ENCODE data around the gene TNPO3. TPM values are rescaled to one million over a fixed set of nuclear protein-coding genes. Genes with fewer than 3 reads are reported as not detected.

Gene TNPO3
- polyA plus RNA-seq, 1 donor from 2014 or later: 47.7 TPM

DNA sequence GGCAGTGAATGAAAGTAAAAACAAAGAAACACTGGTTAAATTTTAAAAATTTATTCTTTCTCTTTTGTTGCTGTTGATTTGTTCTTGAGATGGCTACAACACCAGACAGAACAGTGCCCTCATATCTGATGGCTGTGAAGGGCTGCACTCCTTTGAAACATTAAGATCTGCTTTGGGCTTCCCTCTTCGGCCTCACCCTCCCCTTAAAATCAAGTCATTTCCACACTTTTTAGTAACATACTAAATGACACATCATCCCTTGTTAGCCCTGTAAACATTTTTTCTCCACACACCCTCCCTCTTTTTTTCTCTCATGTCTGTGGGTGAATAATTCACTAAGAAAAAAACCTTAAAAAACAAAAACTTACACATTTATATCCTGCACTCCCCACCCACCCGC is 100.8 kb downstream of the TNPO3 start:
- Histone ChIP-seq H3K9me2 (ENCODE audit: insufficient read depth, low read length) (no peaks in the 10 kb centered on the region), H2AFZ (ENCODE audit: low read depth, low read length) (no peak overlapping the region), H4K20me1 (ENCODE audit: insufficient read depth) (no peaks in the 10 kb centered on the region), H3K27me3 (ENCODE audit: insufficient read depth, low read depth, low read length) (no peaks in the 10 kb centered on the region), H3K27ac (ENCODE audit: low read length) (no peak overlapping the region), H3K9me3 (ENCODE audit: low read length) (no peaks in the 10 kb centered on the region), H3K4me3 (ENCODE audit: low read length) (no peak overlapping the region), H3K79me2 (replicated peaks; ENCODE audit: insufficient read depth, low read length) (no peaks in the 10 kb centered on the region), H3K36me3 (ENCODE audit: insufficient read depth, low read length) (peaks cover 3% of the 10 kb centered on the region), H3K9ac (ENCODE audit: low read length) (no peak overlapping the region), H3F3A (ENCODE audit: insufficient read depth, low read length, poor library complexity, severe bottlenecking) (no peaks in the 10 kb centered on the region), H3K4me2 (ENCODE audit: low read length) (no peak overlapping the region)
- TF ChIP-seq SMC3 (conservative IDR thresholded peaks at IDR 0.05; ENCODE audit: poor library complexity) (no peak), EZH2 (IDR thresholded peaks at IDR 0.05; ENCODE audit: borderline replicate concordance, insufficient read depth, low read length, poor library complexity, severe bottlenecking) (no peak), EP300 (conservative IDR thresholded peaks at IDR 0.05; ENCODE audit: poor library complexity, severe bottlenecking) (no peak), POLR2AphosphoS5 (IDR thresholded peaks at IDR 0.05) (no peak)
- TF ChIP-seq, protein P1, sequence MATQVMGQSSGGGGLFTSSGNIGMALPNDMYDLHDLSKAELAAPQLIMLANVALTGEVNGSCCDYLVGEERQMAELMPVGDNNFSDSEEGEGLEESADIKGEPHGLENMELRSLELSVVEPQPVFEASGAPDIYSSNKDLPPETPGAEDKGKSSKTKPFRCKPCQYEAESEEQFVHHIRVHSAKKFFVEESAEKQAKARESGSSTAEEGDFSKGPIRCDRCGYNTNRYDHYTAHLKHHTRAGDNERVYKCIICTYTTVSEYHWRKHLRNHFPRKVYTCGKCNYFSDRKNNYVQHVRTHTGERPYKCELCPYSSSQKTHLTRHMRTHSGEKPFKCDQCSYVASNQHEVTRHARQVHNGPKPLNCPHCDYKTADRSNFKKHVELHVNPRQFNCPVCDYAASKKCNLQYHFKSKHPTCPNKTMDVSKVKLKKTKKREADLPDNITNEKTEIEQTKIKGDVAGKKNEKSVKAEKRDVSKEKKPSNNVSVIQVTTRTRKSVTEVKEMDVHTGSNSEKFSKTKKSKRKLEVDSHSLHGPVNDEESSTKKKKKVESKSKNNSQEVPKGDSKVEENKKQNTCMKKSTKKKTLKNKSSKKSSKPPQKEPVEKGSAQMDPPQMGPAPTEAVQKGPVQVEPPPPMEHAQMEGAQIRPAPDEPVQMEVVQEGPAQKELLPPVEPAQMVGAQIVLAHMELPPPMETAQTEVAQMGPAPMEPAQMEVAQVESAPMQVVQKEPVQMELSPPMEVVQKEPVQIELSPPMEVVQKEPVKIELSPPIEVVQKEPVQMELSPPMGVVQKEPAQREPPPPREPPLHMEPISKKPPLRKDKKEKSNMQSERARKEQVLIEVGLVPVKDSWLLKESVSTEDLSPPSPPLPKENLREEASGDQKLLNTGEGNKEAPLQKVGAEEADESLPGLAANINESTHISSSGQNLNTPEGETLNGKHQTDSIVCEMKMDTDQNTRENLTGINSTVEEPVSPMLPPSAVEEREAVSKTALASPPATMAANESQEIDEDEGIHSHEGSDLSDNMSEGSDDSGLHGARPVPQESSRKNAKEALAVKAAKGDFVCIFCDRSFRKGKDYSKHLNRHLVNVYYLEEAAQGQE (IDR thresholded peaks at IDR 0.05; ENCODE audit: borderline replicate concordance): no peak
- TF ChIP-seq, protein P2, sequence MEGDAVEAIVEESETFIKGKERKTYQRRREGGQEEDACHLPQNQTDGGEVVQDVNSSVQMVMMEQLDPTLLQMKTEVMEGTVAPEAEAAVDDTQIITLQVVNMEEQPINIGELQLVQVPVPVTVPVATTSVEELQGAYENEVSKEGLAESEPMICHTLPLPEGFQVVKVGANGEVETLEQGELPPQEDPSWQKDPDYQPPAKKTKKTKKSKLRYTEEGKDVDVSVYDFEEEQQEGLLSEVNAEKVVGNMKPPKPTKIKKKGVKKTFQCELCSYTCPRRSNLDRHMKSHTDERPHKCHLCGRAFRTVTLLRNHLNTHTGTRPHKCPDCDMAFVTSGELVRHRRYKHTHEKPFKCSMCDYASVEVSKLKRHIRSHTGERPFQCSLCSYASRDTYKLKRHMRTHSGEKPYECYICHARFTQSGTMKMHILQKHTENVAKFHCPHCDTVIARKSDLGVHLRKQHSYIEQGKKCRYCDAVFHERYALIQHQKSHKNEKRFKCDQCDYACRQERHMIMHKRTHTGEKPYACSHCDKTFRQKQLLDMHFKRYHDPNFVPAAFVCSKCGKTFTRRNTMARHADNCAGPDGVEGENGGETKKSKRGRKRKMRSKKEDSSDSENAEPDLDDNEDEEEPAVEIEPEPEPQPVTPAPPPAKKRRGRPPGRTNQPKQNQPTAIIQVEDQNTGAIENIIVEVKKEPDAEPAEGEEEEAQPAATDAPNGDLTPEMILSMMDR (IDR thresholded peaks at IDR 0.05; ENCODE audit: poor library complexity, severe bottlenecking): no peak

DNA sequence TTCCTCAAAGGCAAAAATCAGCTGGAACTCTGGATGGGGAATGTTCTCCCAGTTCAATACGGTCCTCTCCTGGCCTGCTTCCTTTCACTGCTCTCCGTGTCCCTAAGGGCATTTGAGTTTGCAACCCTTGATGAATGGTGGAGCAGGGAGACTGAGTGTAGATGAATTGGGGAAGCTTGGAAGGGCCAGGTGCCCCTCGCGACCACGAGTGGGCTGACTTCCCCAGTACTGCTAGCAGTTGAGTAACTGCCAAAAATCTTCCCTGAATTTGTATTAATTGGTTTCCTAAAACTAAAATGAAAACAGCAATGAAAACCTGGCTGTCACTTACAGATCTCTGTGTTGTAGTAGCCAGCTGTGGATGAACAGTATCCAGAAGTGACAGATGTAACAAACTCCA is 103.6 kb downstream of the TNPO3 start:
- TF ChIP-seq, protein P2 (IDR thresholded peaks at IDR 0.05; ENCODE audit: poor library complexity, severe bottlenecking): no peak
- TF ChIP-seq MXI1 (conservative IDR thresholded peaks at IDR 0.05; ENCODE audit: poor library complexity, severe bottlenecking) (no peak), RAD21 (conservative IDR thresholded peaks at IDR 0.05) (no peak), TAF1 (IDR thresholded peaks at IDR 0.05; ENCODE audit: low read depth) (no peak), EP300 (conservative IDR thresholded peaks at IDR 0.05; ENCODE audit: poor library complexity, severe bottlenecking) (no peak)
- no peak overlapping the region for H3K9ac ChIP-seq (ENCODE audit: low read length)
- no peaks in the 10 kb centered on the region for H3K9me2 ChIP-seq (ENCODE audit: insufficient read depth, low read length)
- H3K79me2 ChIP-seq (replicated peaks; ENCODE audit: insufficient read depth, low read length): no peaks in the 10 kb centered on the region
- peaks cover 3% of the 10 kb centered on the region for H3K36me3 ChIP-seq (ENCODE audit: insufficient read depth, low read length)
- no peak overlapping the region for H3K4me3 ChIP-seq (ENCODE audit: low read length)
- H3K27ac ChIP-seq (ENCODE audit: low read length): no peak overlapping the region
- H2AFZ ChIP-seq (ENCODE audit: low read depth, low read length): no peak overlapping the region
- H3K4me2 ChIP-seq (ENCODE audit: low read length): no peak overlapping the region
- H3K27me3 ChIP-seq (ENCODE audit: insufficient read depth, low read depth, low read length): no peaks in the 10 kb centered on the region
- H4K20me1 ChIP-seq (ENCODE audit: insufficient read depth): no peaks in the 10 kb centered on the region
- H3K9me3 ChIP-seq (ENCODE audit: low read length): no peaks in the 10 kb centered on the region
- no peaks in the 10 kb centered on the region for H3F3A ChIP-seq (ENCODE audit: insufficient read depth, low read length, poor library complexity, severe bottlenecking)

All from neural cell (in vitro differentiated cells).